Suprapubic skin (tissue), 3 donors: ENCODE measurements around the gene SP5.

ENCODE experiments used
- POLR2AphosphoS5 ChIP-seq, 3 donors: sonication (generic); formaldehyde crosslinking; IDR thresholded peaks; one replicate each; pipeline ENCODE4 v1.6.1; 2017; ENCODE audit warnings: antibody characterized with exemption in 3 of 3
- TF ChIP-seq, protein P1 (sequence below), 2 donors: fragments of 200-600 bp in 1 of 2; fragments of 450-650 bp in 1 of 2; sonication (generic) in 1 of 2; IDR thresholded peaks; one replicate each; pipeline ENCODE4 v1.5.1; 2016 to 2019; ENCODE audit warnings: antibody characterized with exemption in 2 of 2, mild to moderate bottlenecking in 1 of 2, moderate library complexity in 1 of 2

DNA sequence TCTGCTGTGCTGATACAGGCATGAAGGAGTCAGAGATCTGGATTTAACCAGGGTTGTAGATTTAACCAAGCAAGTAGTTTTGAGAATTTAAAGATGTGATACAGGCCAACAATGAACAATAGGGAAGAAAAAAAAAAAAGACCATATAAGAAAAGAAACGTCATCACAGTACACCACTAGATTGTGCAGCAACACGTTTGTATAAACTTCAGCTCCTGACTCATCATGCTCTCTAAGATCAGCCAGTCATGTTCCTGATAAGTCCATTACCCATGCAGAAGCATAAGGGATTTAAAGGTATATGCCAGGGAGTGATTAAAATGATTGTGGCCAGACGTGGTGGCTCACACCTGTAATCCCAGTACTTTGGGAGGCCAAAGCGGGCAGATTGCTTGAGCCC is 32.8 kb downstream of the SP5 start:
- TF ChIP-seq, protein P1, sequence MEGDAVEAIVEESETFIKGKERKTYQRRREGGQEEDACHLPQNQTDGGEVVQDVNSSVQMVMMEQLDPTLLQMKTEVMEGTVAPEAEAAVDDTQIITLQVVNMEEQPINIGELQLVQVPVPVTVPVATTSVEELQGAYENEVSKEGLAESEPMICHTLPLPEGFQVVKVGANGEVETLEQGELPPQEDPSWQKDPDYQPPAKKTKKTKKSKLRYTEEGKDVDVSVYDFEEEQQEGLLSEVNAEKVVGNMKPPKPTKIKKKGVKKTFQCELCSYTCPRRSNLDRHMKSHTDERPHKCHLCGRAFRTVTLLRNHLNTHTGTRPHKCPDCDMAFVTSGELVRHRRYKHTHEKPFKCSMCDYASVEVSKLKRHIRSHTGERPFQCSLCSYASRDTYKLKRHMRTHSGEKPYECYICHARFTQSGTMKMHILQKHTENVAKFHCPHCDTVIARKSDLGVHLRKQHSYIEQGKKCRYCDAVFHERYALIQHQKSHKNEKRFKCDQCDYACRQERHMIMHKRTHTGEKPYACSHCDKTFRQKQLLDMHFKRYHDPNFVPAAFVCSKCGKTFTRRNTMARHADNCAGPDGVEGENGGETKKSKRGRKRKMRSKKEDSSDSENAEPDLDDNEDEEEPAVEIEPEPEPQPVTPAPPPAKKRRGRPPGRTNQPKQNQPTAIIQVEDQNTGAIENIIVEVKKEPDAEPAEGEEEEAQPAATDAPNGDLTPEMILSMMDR (IDR thresholded peaks at IDR 0.05): no peak
- TF ChIP-seq POLR2AphosphoS5 (IDR thresholded peaks at IDR 0.05): no peak
